ENCODE results near the gene DPYSL3.

Gene DPYSL3

DNA sequence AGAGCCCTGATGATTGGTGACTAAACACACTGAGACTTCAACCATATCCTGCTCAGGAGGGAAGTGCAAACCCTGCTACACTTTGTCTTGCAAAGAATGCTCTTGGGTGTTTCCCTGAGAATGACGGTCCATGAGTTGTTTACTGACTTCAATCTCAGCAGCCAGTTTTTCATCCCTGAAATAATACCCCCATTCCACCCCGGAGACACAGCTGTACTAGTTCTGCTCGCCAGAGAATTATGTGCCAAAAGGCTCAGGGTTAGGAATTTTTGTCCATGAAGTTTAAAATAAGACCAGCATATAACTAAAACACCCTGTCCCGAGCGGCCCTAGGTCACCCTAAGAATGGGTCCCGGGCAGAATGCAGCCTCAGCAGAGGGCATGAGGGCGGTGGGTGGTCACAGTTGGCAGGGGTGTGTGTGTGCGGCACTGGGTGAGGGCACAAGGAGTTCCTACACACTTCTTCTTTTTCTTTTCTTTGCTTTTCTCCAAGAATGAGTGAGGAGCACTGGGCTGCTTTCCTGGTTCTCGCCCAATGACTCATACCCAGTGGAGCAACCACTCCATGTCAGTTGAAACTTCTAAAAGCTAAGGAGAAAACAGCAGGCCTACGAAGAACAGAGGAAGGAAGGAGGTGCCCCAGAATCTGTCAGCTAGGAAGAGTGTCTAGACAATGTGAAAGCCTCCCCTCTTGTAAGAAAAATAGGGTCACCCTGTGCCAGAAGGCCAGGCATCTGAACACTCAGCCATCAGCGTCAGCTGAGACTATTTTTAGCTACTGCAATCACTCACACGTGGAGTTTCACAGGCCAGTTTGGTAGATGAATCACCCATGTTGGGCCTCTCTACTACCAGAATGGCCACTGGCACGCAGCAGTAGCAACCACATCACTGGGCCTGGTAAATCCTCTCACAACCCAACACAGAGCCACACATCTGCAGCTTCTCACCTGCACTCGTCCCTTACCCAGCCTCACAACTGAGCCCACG is 105.9 kb downstream of the DPYSL3 start:
- DNase-seq (ENCODE audit: low spot score): peak; percentile 50

GRCh38 chr5:147400881-147401280 is 109.0 kb downstream of the DPYSL3 start:
- DNase-seq (ENCODE audit: low spot score): no peak

GRCh38 chr5:147400126-147400809 is 109.6 kb downstream of the DPYSL3 start:
- no peak for DNase-seq (ENCODE audit: low spot score)

DNA sequence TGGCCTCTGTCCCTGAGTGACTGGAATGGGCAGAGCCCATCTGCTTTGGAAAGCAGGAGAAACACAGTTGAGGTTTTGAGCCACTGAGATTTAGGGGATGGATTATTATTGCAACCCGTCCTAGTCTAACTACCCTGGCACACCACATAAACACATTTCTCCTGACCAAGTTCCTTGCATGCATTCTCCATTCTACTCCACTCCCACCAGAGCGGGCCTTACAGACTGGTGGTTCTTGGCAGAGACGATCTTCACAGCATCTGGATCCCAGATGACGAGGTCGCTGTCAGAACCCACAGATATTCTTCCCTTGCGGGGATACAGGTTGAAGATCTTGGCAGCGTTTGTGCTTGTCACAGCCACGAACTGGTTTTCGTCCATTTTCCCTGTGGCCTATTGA is 111.0 kb downstream of the DPYSL3 start:
- no peak for DNase-seq (ENCODE audit: low spot score)

GRCh38 chr5:147397616-147398015 is 112.3 kb downstream of the DPYSL3 start:
- no peak for DNase-seq (ENCODE audit: low spot score)

GRCh38 chr5:147396070-147396823 is 113.6 kb downstream of the DPYSL3 start:
- no peak for DNase-seq (ENCODE audit: low spot score)

DNA sequence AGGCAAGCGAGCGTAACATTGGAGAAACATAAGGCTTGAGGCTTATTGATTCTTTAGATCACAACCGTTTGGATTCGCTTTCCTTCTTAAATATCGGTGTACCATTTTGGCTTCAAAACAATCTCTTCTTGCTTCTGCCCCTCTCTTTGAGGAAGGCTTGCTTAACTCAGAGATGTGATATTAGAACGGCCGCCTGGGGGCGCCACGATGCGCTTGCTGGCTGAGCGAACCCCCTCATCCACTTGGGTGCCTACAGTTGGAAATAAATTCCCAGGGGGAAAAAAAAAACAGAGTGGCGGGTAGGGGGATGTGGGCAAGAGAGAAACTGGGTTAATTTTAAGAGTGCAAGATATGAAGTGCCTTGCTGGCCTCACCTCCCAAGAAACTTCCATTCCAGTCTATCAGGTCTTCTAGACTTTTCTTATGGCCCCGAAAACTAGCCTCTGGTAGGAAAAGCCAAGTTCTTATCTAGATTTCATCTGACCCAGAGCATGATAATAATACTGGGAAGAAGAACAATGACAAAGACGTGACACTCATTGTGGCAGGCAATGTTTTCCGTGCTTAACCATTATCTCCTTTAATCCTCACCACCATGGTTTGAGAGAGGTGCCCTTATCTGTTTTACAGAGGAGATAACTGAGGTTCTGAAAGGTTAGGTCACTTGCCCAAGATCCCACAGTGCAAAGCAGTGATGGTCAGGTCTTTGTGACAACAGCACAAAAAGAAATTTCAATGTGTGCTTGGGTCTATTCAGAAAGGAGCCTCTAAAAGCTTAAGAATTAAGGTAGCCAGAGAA is 115.8 kb downstream of the DPYSL3 start:
- DNase-seq (ENCODE audit: low spot score): no peak

DNA sequence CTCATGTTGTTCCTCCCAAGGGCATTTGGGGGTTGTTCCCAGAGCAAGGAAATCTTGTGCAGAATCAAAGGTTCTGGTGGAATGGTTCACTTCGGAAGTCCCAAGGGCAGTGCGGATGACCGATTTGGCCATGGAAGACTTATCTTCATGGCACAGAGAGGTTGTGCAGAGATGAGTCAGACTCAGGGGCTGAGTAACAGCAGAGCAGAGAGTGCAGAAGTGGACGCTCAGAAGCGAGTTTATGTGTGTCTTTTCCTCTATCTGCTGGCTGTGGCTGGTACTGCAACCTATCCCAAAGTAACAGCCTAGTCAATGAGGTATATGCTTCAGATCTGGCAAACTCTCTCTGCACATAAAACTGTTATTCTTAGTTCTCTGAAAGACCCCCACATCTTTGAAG is 118.1 kb downstream of the DPYSL3 start:
- peak; percentile 29 for DNase-seq (ENCODE audit: low spot score)

- DNase-seq (ENCODE audit: low spot score): no peak
Measured at GRCh38 chr5:147390654-147391225, 119.1 kb downstream of the DPYSL3 start.

GRCh38 chr5:147388184-147389108 is 121.4 kb downstream of the DPYSL3 start:
- no peak for DNase-seq (ENCODE audit: low spot score)

GRCh38 chr5:147387109-147387508 is 122.8 kb downstream of the DPYSL3 start:
- no peak for DNase-seq (ENCODE audit: low spot score)

GRCh38 chr5:147384346-147385193 is 125.3 kb downstream of the DPYSL3 start:
- no peak for DNase-seq (ENCODE audit: low spot score)

DNA sequence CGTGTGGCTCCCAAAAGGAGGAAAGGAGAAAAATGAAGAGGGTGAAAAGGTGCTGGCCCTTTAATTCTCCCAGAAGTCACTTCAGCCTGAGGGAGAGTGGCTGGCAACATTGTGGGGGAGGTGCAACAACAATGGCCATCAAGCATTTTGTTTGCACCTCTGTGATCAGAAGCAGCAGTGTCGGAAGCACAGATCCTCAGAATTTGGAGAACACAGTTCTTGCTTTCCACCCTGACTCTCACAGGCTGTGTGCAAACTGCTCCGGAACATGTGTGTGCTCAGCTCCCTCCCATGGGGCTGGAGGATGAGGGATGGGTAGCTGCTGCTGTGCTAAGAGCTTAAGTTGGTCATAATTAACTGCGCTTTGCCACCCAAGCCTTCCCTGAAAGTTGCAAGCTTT is 127.1 kb downstream of the DPYSL3 start:
- no peak for DNase-seq (ENCODE audit: low spot score)

- DNase-seq (ENCODE audit: low spot score): no peak
Measured at GRCh38 chr5:147381555-147381954, 128.3 kb downstream of the DPYSL3 start.

- DNase-seq (ENCODE audit: low spot score): no peak
Measured at GRCh38 chr5:147377682-147378081, 132.2 kb downstream of the DPYSL3 start.

DNA sequence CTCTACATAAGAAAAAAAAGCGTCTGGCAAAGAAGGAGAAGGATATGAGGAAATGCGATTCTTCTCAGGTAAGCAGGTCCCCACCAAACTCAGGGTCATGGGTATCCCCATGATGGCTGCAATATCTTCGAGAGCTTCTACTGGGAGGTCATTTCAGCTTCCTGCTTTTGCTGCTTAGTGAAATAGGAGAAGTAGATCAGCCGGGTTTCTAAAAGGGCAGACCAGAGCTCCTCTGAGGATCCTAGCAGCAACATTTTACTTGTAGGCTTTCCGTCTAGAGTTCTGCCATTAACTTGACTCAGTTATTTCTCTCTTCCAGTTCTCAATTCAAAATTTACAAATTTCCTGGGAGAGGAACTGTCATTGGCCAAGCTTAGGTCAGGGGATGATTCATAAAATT is 134.7 kb downstream of the DPYSL3 start:
- no peak for DNase-seq (ENCODE audit: low spot score)

DNA sequence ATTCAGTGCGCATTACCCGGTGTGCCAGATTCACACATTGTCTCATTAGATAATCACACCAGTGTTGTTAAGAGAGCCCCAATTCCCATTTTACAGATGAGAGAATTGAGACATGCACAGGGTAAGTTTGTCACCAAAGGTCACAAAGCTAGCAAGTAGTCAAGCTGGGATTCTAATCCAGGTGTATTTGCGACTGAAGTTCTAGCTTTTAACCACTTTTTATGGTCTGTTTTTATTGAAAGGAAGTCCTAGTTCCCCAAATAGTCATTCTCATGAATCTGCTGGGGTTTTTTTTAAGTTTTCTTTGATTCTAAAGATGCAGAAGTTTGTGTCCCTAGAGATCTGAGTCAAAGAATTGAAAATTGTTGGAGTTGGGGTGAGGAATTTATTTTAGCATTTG is 136.5 kb downstream of the DPYSL3 start:
- no peak for DNase-seq (ENCODE audit: low spot score)

GRCh38 chr5:147372191-147372590 is 137.7 kb downstream of the DPYSL3 start:
- no peak for DNase-seq (ENCODE audit: low spot score)

GRCh38 chr5:147371290-147371689 is 138.6 kb downstream of the DPYSL3 start:
- no peak for DNase-seq (ENCODE audit: low spot score)
